Neural crest cell (in vitro differentiated cells): Measurements from ENCODE around the gene TMEM18. TPM values are rescaled to one million over a fixed set of nuclear protein-coding genes. Genes with fewer than 3 reads are reported as not detected.
A peak's percentile ranks its signal among the peaks of the same experiment; 100 is the strongest.

Source experiments
- DNase-seq: peaks from one replicate; pipeline ENCODE4 v3.0.0; 2021; ENCODE audit warnings: low read depth, mixed read lengths, low spot score
- H3K27ac Mint-ChIP-seq: one replicate; pipeline ENCODE4 v1.8.0; 2021; ENCODE audit warnings: mild to moderate bottlenecking, mixed read lengths; ENCODE audit not compliant: unreplicated experiment
- H3K27me3 Mint-ChIP-seq: 2 replicates; pipeline ENCODE4 v1.8.0; 2021; ENCODE audit warnings: low read depth, mild to moderate bottlenecking, mixed read lengths
- H3K36me3 Mint-ChIP-seq: 2 replicates; pipeline ENCODE4 v1.8.0; 2021; ENCODE audit warnings: low read depth, mild to moderate bottlenecking, mixed read lengths
- H3K4me1 Mint-ChIP-seq: 2 replicates; pipeline ENCODE4 v1.8.0; 2021; ENCODE audit warnings: mixed read lengths
- H3K4me3 Mint-ChIP-seq: one replicate; pipeline ENCODE4 v1.8.0; 2021; ENCODE audit warnings: mild to moderate bottlenecking, mixed read lengths
- H3K9me3 Mint-ChIP-seq: 2 replicates; pipeline ENCODE4 v1.8.0; 2021; ENCODE audit warnings: mixed read lengths
- total RNA-seq: library from RNA; stranded (reverse); gene quantifications from 2 replicates; pipeline ENCODE4 v1.2.1, GENCODE V29; 2021
- TF ChIP-seq, protein P1 (sequence below): fragments of 200-600 bp; sonication (generic); conservative IDR thresholded peaks from 2 replicates; pipeline ENCODE4 v1.5.0; 2021; ENCODE audit warnings: antibody characterized with exemption, mild to moderate bottlenecking

The TMEM18 gene
- total RNA-seq, 1 donor from 2014 or later, result 27.7 TPM

GRCh38 chr2:624551-625347 lies 52.5 kb downstream of the TMEM18 start:
- TF ChIP-seq, protein P1, sequence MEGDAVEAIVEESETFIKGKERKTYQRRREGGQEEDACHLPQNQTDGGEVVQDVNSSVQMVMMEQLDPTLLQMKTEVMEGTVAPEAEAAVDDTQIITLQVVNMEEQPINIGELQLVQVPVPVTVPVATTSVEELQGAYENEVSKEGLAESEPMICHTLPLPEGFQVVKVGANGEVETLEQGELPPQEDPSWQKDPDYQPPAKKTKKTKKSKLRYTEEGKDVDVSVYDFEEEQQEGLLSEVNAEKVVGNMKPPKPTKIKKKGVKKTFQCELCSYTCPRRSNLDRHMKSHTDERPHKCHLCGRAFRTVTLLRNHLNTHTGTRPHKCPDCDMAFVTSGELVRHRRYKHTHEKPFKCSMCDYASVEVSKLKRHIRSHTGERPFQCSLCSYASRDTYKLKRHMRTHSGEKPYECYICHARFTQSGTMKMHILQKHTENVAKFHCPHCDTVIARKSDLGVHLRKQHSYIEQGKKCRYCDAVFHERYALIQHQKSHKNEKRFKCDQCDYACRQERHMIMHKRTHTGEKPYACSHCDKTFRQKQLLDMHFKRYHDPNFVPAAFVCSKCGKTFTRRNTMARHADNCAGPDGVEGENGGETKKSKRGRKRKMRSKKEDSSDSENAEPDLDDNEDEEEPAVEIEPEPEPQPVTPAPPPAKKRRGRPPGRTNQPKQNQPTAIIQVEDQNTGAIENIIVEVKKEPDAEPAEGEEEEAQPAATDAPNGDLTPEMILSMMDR, result no peak
- Mint-ChIP-seq H3K4me1 (peaks cover 22% of the 10 kb centered on the region), H3K36me3 (no peaks in the 10 kb centered on the region), H3K9me3 (peaks cover 2% of the 10 kb centered on the region), H3K4me3 (no peak overlapping the region), H3K27me3 (no peaks in the 10 kb centered on the region), H3K27ac (peak overlapping the region; percentile 54)
- no peak for DNase-seq

DNA sequence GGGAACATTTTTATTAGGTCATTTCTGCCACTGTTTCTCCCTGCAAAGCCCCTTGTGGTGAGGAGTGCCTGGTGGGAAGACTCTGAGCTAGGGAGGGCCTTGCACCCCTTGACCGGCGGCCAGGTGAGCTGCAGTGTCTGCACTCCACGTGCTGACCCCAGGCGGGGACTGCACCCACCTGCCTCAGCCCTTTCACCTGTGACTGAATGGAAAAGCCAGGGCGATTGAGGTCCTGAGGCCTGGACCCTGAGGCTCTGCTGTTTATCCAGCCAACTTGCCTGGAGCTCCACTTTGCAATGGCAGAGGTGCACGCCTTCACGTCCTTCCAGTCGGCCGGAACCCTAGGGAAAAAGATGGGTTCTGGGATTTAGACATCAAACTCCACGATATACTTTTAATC lies 53.1 kb downstream of the TMEM18 start:
- Mint-ChIP-seq H3K36me3 (no peaks in the 10 kb centered on the region), H3K27ac (no peak overlapping the region), H3K4me1 (peaks cover 22% of the 10 kb centered on the region), H3K9me3 (no peaks in the 10 kb centered on the region), H3K27me3 (no peaks in the 10 kb centered on the region), H3K4me3 (no peak overlapping the region)
- TF ChIP-seq, protein P1, result no peak
- no peak for DNase-seq

DNA sequence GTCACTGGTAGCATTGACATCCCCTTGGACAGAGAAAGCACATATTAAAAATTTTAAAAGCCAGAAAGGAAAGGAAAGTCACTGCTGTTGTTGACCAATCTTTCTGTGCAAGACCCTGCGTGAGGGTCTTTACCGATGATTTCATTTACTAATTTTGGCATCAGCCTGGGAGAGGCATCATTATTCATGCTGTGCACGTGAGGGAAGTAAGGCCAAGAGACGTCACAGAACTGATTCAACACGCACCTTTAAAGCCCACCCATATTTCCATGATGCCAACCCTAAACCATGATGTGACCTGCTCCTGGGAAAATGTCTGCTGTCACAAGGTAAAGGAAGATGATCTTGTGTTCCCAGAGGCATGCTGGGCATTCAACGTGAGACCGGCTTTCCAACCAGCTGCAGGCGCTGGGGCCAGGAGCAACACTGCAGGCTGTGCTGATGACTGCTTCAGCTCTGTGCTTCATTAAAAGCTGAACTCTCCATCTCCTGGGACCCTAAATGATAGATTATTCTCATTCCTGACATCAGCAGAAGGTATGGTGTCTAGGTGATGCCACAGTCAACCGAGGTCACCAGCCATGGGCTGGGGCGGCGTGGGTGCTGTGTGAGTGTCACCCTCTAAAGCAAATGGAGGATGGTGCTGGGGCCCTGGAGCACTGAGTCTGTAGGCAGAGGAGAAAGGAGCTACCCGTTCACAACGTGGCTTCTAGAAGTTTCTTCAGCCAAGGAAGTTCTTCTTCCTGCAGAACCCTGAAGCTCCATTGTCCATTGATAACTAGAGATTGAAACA lies 53.9 kb downstream of the TMEM18 start:
- H3K4me3 Mint-ChIP-seq, result no peak overlapping the region
- peaks cover 22% of the 10 kb centered on the region for H3K4me1 Mint-ChIP-seq
- H3K9me3 Mint-ChIP-seq, result peaks cover under 1% of the 10 kb centered on the region
- H3K27me3 Mint-ChIP-seq, result no peaks in the 10 kb centered on the region
- no peaks in the 10 kb centered on the region for H3K36me3 Mint-ChIP-seq
- TF ChIP-seq, protein P1, result no peak
- H3K27ac Mint-ChIP-seq, result no peak overlapping the region
- DNase-seq, result no peak

DNA sequence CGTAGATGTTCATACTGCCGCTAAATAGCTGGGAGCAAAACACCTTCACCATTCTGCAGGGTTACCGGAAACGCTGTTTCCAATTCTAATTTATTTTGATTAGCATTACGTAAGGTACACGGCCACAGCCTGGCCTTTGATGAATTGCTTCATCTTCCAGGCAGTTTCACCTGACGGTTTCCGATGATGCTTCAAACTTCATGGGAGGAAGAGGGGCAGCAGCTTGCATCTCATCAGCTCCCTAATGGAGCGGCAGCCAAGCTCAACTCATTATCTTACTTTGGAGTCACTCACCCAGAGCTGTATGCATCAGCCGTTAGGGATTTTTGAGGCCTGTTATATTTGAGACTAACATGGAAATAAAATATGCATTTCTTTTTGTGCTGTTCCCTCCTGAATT lies 54.8 kb downstream of the TMEM18 start:
- Mint-ChIP-seq H3K27me3 (no peaks in the 10 kb centered on the region), H3K4me1 (peaks cover 21% of the 10 kb centered on the region), H3K9me3 (peaks cover 3% of the 10 kb centered on the region), H3K27ac (no peak overlapping the region), H3K36me3 (no peaks in the 10 kb centered on the region), H3K4me3 (no peak overlapping the region)
- no peak for DNase-seq
- TF ChIP-seq, protein P1, result no peak

GRCh38 chr2:621303-622099 lies 55.7 kb downstream of the TMEM18 start:
- Mint-ChIP-seq H3K36me3 (no peaks in the 10 kb centered on the region), H3K9me3 (peaks cover 3% of the 10 kb centered on the region), H3K27ac (no peak overlapping the region), H3K4me3 (no peak overlapping the region), H3K27me3 (no peaks in the 10 kb centered on the region), H3K4me1 (peaks cover 14% of the 10 kb centered on the region)
- no peak for DNase-seq
- TF ChIP-seq, protein P1, result no peak
